CD14-positive monocyte (primary cell): ENCODE measurements around the gene DNAJA3. TPM values are rescaled to one million over a fixed set of nuclear protein-coding genes. Genes with fewer than 3 reads are reported as not detected.
A peak's percentile ranks its signal among the peaks of the same experiment; 100 is the strongest.

Experiments
- DNase-seq, 3 donors: peaks; one replicate each; pipeline ENCODE4 v3.0.0-alpha.2; 2011 to 2022
- H2AFZ ChIP-seq: 2 replicates; pipeline ENCODE4 v1.6.0; 2012; ENCODE audit warnings: mild to moderate bottlenecking, low read depth, low read length, inconsistent platforms; ENCODE audit not compliant: insufficient read depth, poor library complexity, severe bottlenecking
- H3K27ac ChIP-seq, 2 donors: 1 replicate in 1 of 2; 2 replicates in 1 of 2; pipeline ENCODE4 v1.5.1; 2012 to 2013; ENCODE audit warnings: low read length in 2 of 2, control low read depth in 1 of 2, inconsistent platforms in 1 of 2, low read depth in 1 of 2, mild to moderate bottlenecking in 1 of 2
- H3K27me3 ChIP-seq, 2 donors: one replicate each; pipeline versions ENCODE4 v1.6.0 to v1.6.1; 2011 to 2013; ENCODE audit warnings: low read length in 2 of 2; ENCODE audit not compliant: control insufficient read depth in 2 of 2, insufficient read depth in 2 of 2
- H3K36me3 ChIP-seq, 2 donors: replicated peaks in 1 of 2; 1 replicate in 1 of 2; 2 replicates in 1 of 2; pipeline versions ENCODE4 v1.5.1 to v1.6.1; 2012 to 2013; ENCODE audit warnings: low read length in 2 of 2, control low read depth in 1 of 2, inconsistent platforms in 1 of 2, mild to moderate bottlenecking in 1 of 2; ENCODE audit not compliant: insufficient read depth in 2 of 2, control insufficient read depth in 1 of 2
- H3K4me1 ChIP-seq, 2 donors: 1 replicate in 1 of 2; 2 replicates in 1 of 2; pipeline versions ENCODE4 v1.5.1 to v1.6.1; 2012 to 2013; ENCODE audit warnings: low read length in 2 of 2, control low read depth in 1 of 2, inconsistent platforms in 1 of 2, mild to moderate bottlenecking in 1 of 2, moderate library complexity in 1 of 2; ENCODE audit not compliant: insufficient read depth in 2 of 2, control insufficient read depth in 1 of 2
- H3K4me2 ChIP-seq: replicated peaks from 2 replicates; pipeline ENCODE3; 2012; ENCODE audit warnings: low read length, moderate library complexity, mild to moderate bottlenecking; ENCODE audit not compliant: poor library complexity, severe bottlenecking; ENCODE audit errors: extremely low read depth
- H3K4me3 ChIP-seq, 3 experiments: fragments of 200-600 bp in 1 of 3; sonication (generic) in 1 of 3; replicated peaks in 1 of 3; 1 replicate in 2 of 3; 2 replicates in 1 of 3; pipeline ENCODE4 v1.5.1; 2011 to 2013; ENCODE audit warnings: low read length in 3 of 3, mild to moderate bottlenecking in 3 of 3, control low read depth in 2 of 3, low read depth in 2 of 3, inconsistent platforms in 1 of 3, moderate library complexity in 1 of 3
- H3K79me2 ChIP-seq: 2 replicates; pipeline ENCODE4 v1.6.0; 2012; ENCODE audit warnings: mild to moderate bottlenecking, control low read depth, inconsistent platforms, low read length, moderate library complexity; ENCODE audit not compliant: insufficient read depth
- H3K9ac ChIP-seq: 2 replicates; pipeline ENCODE4 v1.6.0; 2017; ENCODE audit warnings: low read length, mild to moderate bottlenecking; ENCODE audit not compliant: insufficient read depth, poor library complexity, severe bottlenecking
- H3K9me3 ChIP-seq, 2 donors: replicated peaks in 1 of 2; 1 replicate in 1 of 2; 2 replicates in 1 of 2; pipeline versions ENCODE4 v1.5.1 to v1.6.1; 2012 to 2013; ENCODE audit warnings: low read length in 2 of 2, control low read depth in 1 of 2; ENCODE audit not compliant: control insufficient read depth in 1 of 2, insufficient read depth in 1 of 2
- H4K20me1 ChIP-seq: 2 replicates; pipeline ENCODE4 v1.6.0; 2012; ENCODE audit warnings: mild to moderate bottlenecking, low read length, control low read depth, moderate library complexity; ENCODE audit not compliant: insufficient read depth
- H3K27ac Mint-ChIP-seq, 7 donors: one replicate each; pipeline ENCODE4 v1.8.0; 2020; ENCODE audit warnings: mild to moderate bottlenecking in 7 of 7, mixed read lengths in 7 of 7, moderate library complexity in 6 of 7, inconsistent platforms in 2 of 7
- H3K27me3 Mint-ChIP-seq, 3 donors: one replicate each; pipeline ENCODE4 v1.8.0; 2021 to 2022; ENCODE audit warnings: low read depth in 3 of 3, mild to moderate bottlenecking in 3 of 3, mixed read lengths in 3 of 3, moderate library complexity in 3 of 3, inconsistent platforms in 1 of 3
- H3K36me3 Mint-ChIP-seq, 2 donors: one replicate each; pipeline ENCODE4 v1.8.0; 2020; ENCODE audit warnings: mixed read lengths in 2 of 2, inconsistent platforms in 1 of 2, mild to moderate bottlenecking in 1 of 2
- H3K4me1 Mint-ChIP-seq: one replicate; pipeline ENCODE4 v1.8.0; 2020; ENCODE audit warnings: mild to moderate bottlenecking, mixed read lengths
- H3K4me3 Mint-ChIP-seq, 2 donors: one replicate each; pipeline ENCODE4 v1.8.0; 2020; ENCODE audit warnings: mild to moderate bottlenecking in 2 of 2, mixed read lengths in 2 of 2, moderate library complexity in 1 of 2
- H3K9me3 Mint-ChIP-seq, 7 donors: one replicate each; pipeline ENCODE4 v1.8.0; 2020 to 2022; ENCODE audit warnings: mixed read lengths in 7 of 7, mild to moderate bottlenecking in 6 of 7, moderate library complexity in 6 of 7, inconsistent platforms in 2 of 7
- CTCF ChIP-seq: fragments of 200-600 bp; IDR thresholded peaks from one replicate; pipeline ENCODE4 v1.8.0; 2022; ENCODE audit warnings: antibody characterized with exemption, mild to moderate bottlenecking
- WGBS: methylation state at CpG from one replicate; pipeline ENCODE4 v1.1.5; 2013; ENCODE audit warnings: missing lambda C conversion rate; ENCODE audit not compliant: insufficient coverage; 5-methylcytosine and 5-hydroxymethylcytosine counted together
- intact Hi-C, 2 donors: fragments of 100-400 bp; cut with micrococcal nuclease; formaldehyde crosslinking; loops; one replicate each; pipeline versions ENCODE4 v1.15.0 to v1.15.1; 2023
- polyA plus RNA-seq, 3 donors: library from polyadenylated mRNA; depleted of rRNA in 1 of 3; unstranded in 2 of 3; stranded (reverse) in 1 of 3; fragments of 300-500 nt in 2 of 3; fragments of >200 nt in 1 of 3; fragmentation: Illumina TruSeq in 2 of 3; gene quantifications; 1 replicate in 2 of 3; 2 replicates in 1 of 3; pipeline ENCODE4 v1.2.3, GENCODE V29; 2012 to 2021

The DNAJA3 gene
- polyA plus RNA-seq, 3 donors: 17.1 to 27.9 (median 19.5) TPM

DNA sequence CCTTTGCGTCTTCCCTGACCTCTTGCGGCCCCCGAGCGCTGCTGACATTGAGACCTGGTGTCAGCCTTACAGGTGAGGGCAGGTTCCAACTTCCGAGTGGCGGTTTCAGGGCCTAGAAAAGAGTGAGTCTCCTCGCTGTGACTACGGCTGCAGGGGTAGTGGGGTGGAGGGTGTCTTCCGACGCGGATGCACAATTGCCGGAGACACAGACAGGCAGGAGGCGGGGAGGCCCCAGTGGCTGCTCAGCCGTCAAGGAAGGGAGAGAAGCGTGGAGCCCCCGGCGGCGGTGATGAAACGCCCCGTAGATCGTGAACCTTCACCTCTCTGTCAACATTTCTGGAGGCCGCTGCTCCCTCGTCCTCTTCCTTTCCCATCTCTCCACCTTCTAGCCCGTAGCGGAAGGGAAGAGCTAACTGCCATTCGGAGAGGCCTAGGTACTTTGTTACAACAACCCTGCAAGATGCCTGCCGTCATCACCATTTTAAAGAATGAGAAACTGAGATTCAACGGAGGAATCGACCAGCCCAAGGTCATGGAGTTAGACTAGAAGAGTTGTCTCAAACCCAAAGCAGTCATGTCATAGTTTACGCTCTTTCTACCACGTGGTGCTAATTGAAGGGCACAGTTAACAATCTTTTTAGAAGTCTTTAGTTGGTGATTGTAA is 485 bp downstream of the DNAJA3 start:
- H3K27me3 ChIP-seq: no peaks in the 10 kb centered on the region
- no peaks in the 10 kb centered on the region for H3K9me3 ChIP-seq
- under 1% methylated on average over 23 of the region's 31 CpGs for WGBS
- H3K4me1 Mint-ChIP-seq: peaks cover 29% of the 10 kb centered on the region
- no peak for TF ChIP-seq CTCF
- no peaks in the 10 kb centered on the region for H4K20me1 ChIP-seq
- H3K4me3 Mint-ChIP-seq: peak overlapping the region; percentile 93 to 96
- H3K9ac ChIP-seq: peak overlapping the region; percentile 81
- peaks cover 3 to 6% of the 10 kb centered on the region in 2 donors for H3K36me3 ChIP-seq
- H3K4me2 ChIP-seq: peak overlapping the region; percentile 93
- H3K36me3 Mint-ChIP-seq: peaks cover 7 to 24% of the 10 kb centered on the region in 2 donors
- H3K9me3 Mint-ChIP-seq: no peaks in the 10 kb centered on the region
- peaks cover 0 to 2% (median 0%) of the 10 kb centered on the region in 3 donors for H3K27me3 Mint-ChIP-seq
- intact Hi-C loops: loop anchor here in 1 of 2 donors (5.0 kb wide), 1 partner anchor 41 kb away; no protein-coding TSS in a partner anchor
- H3K4me3 ChIP-seq: peak overlapping the region; percentile 77 to 91 (median 83)
- DNase-seq: no peak
- peak overlapping the region; percentile 92 for H2AFZ ChIP-seq
- H3K4me1 ChIP-seq: peaks cover 21 to 29% of the 10 kb centered on the region in 2 donors
- peak overlapping the region; percentile 86 to 100 (median 97) for H3K27ac Mint-ChIP-seq
- H3K79me2 ChIP-seq: peaks cover 46% of the 10 kb centered on the region
- peak overlapping the region in 1 of 2 donors; percentile 96 for H3K27ac ChIP-seq

DNA sequence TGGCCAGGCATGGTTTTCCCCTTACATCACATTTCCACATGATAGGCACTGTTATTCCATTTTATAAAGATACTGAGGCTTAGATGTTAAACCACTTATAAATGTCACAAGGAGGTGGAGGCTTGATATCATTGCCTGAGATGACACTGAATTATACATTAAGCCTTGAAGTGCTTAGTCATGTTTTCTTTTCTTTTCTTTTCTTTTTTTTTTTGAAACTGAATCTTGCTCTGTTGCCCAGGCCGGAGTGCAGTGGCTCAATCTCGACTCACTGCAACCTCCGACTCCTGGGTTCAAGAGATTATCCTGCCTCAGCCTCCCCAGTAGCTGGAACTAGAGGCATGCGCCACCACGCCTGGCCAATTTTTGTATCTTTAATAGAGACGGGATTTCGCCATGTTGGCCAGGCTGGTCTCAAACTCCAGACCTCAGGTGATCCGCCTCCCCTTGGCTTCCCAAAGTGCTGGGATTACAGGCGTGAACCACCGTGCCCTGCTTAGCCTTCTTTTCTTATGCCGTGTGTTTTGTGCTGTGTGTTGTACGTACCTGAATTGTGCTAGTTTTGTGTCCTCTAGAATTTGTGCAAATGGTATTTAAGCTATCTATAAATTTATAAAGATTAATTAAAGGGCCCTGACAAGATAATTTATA is 1.2 kb downstream of the DNAJA3 start:
- Mint-ChIP-seq H3K4me3 (peak overlapping the region; percentile 93 to 96), H3K27ac (peak overlapping the region in 4 of 7 donors; percentile 42 to 100 (median 74)), H3K4me1 (peaks cover 23% of the 10 kb centered on the region), H3K9me3 (no peaks in the 10 kb centered on the region), H3K36me3 (peaks cover 11 to 31% of the 10 kb centered on the region in 2 donors), H3K27me3 (peaks cover 0 to 2% (median 0%) of the 10 kb centered on the region in 3 donors)
- Histone ChIP-seq H3K9me3 (no peaks in the 10 kb centered on the region), H3K79me2 (peaks cover 46% of the 10 kb centered on the region), H3K4me3 (peak overlapping the region in 1 of 3 experiments; percentile 91), H3K27ac (peak overlapping the region in 1 of 2 donors; percentile 96), H2AFZ (no peak overlapping the region), H3K36me3 (peaks cover 6 to 13% of the 10 kb centered on the region in 2 donors), H3K27me3 (no peaks in the 10 kb centered on the region), H3K4me1 (peaks cover 14 to 22% of the 10 kb centered on the region in 2 donors), H4K20me1 (no peaks in the 10 kb centered on the region), H3K9ac (peak overlapping the region; percentile 81), H3K4me2 (peak overlapping the region; percentile 93)
- TF ChIP-seq CTCF: no peak
- WGBS: 95% methylated on average over 10 of the region's 12 CpGs
- intact Hi-C loops: loop anchor here in 1 of 2 donors (5.0 kb wide), 1 partner anchor 40 kb away; no protein-coding TSS in a partner anchor
- DNase-seq: no peak
